HG02884 (cell line): ENCODE results near the gene ULK1.
A peak's percentile ranks its signal among the peaks of the same experiment; 100 is the strongest.

ENCODE experiments used
- ATAC-seq: cut with Tn5 transposase; IDR thresholded peaks from one replicate; pipeline ENCODE4 v1.9.1; 2021; ENCODE audit warnings: mild to moderate bottlenecking, moderate library complexity; ENCODE audit not compliant: unreplicated experiment

The ULK1 gene

GRCh38 chr12:131894313-131894860, at the start of gene ULK1:
Gene ULK1, plus strand, starts transcription at chr12:131894622. Its CDS starts 380 bp downstream, at chr12:131895002.
- ATAC-seq: peak; percentile 68

- ATAC-seq: no peak
Measured at GRCh38 chr12:131844656-131845055, 49.8 kb upstream of the ULK1 start.

- no peak for ATAC-seq
Measured at GRCh38 chr12:131845121-131845520, 49.3 kb upstream of the ULK1 start.

GRCh38 chr12:131847456-131847855, 47.0 kb upstream of the ULK1 start:
- no peak for ATAC-seq

GRCh38 chr12:131848753-131849152, 45.7 kb upstream of the ULK1 start:
- ATAC-seq: no peak

- no peak for ATAC-seq
Measured at GRCh38 chr12:131849700-131850553, 44.5 kb upstream of the ULK1 start.

GRCh38 chr12:131850856-131851559, 43.4 kb upstream of the ULK1 start:
- no peak for ATAC-seq

GRCh38 chr12:131851741-131852550, 42.5 kb upstream of the ULK1 start:
- ATAC-seq: no peak

GRCh38 chr12:131852551-131853299, 41.7 kb upstream of the ULK1 start:
- no peak for ATAC-seq

GRCh38 chr12:131853832-131854797, 40.3 kb upstream of the ULK1 start:
- no peak for ATAC-seq

GRCh38 chr12:131854861-131855476, 39.5 kb upstream of the ULK1 start:
- no peak for ATAC-seq

GRCh38 chr12:131855521-131856142, 38.8 kb upstream of the ULK1 start:
- no peak for ATAC-seq

- no peak for ATAC-seq
Measured at GRCh38 chr12:131856366-131857097, 37.9 kb upstream of the ULK1 start.

- no peak for ATAC-seq
Measured at GRCh38 chr12:131857908-131858850, 36.2 kb upstream of the ULK1 start.

GRCh38 chr12:131860472-131861260, 33.8 kb upstream of the ULK1 start:
- ATAC-seq: no peak
